Activated T-helper 2 cell treated with anti-CD3 and anti-CD28 coated beads, Interferon-gamma antibody, Interleukin-2, Interleukin-4, amounts not matched to agents 10 μg/mL and 5 μg/mL and 100 μg/mL, durations not matched to agents 14 hours and 24 hours and 36 hours (primary cell): ENCODE data around the gene GET4. TPM values are rescaled to one million over a fixed set of nuclear protein-coding genes. Genes with fewer than 3 reads are reported as not detected.

Experiments
- DNase-seq: peaks from one replicate; pipeline ENCODE4 v3.0.0; 2021; ENCODE audit warnings: low spot score
- H3K27ac Mint-ChIP-seq: one replicate; pipeline ENCODE4 v1.8.0; 2021; ENCODE audit warnings: mixed read lengths
- H3K27me3 Mint-ChIP-seq: one replicate; pipeline ENCODE4 v1.8.0; 2021; ENCODE audit warnings: low read depth, mixed read lengths
- H3K36me3 Mint-ChIP-seq: one replicate; pipeline ENCODE4 v1.8.0; 2021; ENCODE audit warnings: low read depth, mixed read lengths
- H3K4me1 Mint-ChIP-seq: one replicate; pipeline ENCODE4 v1.8.0; 2021; ENCODE audit warnings: low read depth, mixed read lengths
- H3K4me3 Mint-ChIP-seq: one replicate; pipeline ENCODE4 v1.8.0; 2021; ENCODE audit warnings: low read depth, mild to moderate bottlenecking, moderate library complexity, mixed read lengths
- H3K9me3 Mint-ChIP-seq: one replicate; pipeline ENCODE4 v1.8.0; 2021; ENCODE audit warnings: mixed read lengths
- intact Hi-C: fragments of 100-400 bp; cut with micrococcal nuclease; formaldehyde crosslinking; loops from one replicate; pipeline ENCODE4 v1.15.1; 2023
- total RNA-seq: library from RNA; stranded (reverse); gene quantifications from 2 replicates; pipeline ENCODE4 v1.2.3, GENCODE V29; 2022

The GET4 gene
- total RNA-seq, 1 donor from 2014 or later = 32.2 TPM

GRCh38 chr7:886626-887487 lies 10.5 kb downstream of the GET4 start:
- no peaks in the 10 kb centered on the region for H3K9me3 Mint-ChIP-seq
- H3K4me1 Mint-ChIP-seq = no peaks in the 10 kb centered on the region
- H3K36me3 Mint-ChIP-seq = peaks cover 17% of the 10 kb centered on the region
- intact Hi-C loops = no loop called here
- no peak for DNase-seq
- H3K27me3 Mint-ChIP-seq = no peaks in the 10 kb centered on the region
- H3K4me3 Mint-ChIP-seq = no peak overlapping the region
- no peak overlapping the region for H3K27ac Mint-ChIP-seq

GRCh38 chr7:887488-887820 lies 11.1 kb downstream of the GET4 start:
- H3K36me3 Mint-ChIP-seq = peaks cover 23% of the 10 kb centered on the region
- no peak overlapping the region for H3K4me3 Mint-ChIP-seq
- H3K27ac Mint-ChIP-seq = no peak overlapping the region
- no peaks in the 10 kb centered on the region for H3K9me3 Mint-ChIP-seq
- no peak for DNase-seq
- H3K27me3 Mint-ChIP-seq = no peaks in the 10 kb centered on the region
- no peaks in the 10 kb centered on the region for H3K4me1 Mint-ChIP-seq
- intact Hi-C loops = no loop called here

GRCh38 chr7:888081-889024 lies 12.0 kb downstream of the GET4 start:
- Mint-ChIP-seq H3K27me3 (no peaks in the 10 kb centered on the region), H3K9me3 (no peaks in the 10 kb centered on the region), H3K4me3 (no peak overlapping the region), H3K27ac (no peak overlapping the region), H3K4me1 (no peaks in the 10 kb centered on the region), H3K36me3 (peaks cover 32% of the 10 kb centered on the region)
- DNase-seq = no peak
- intact Hi-C loops = no loop called here

GRCh38 chr7:889025-889390 lies 12.7 kb downstream of the GET4 start:
- intact Hi-C loops = no loop called here
- no peak for DNase-seq
- no peak overlapping the region for H3K27ac Mint-ChIP-seq
- H3K9me3 Mint-ChIP-seq = no peaks in the 10 kb centered on the region
- H3K4me3 Mint-ChIP-seq = no peak overlapping the region
- H3K4me1 Mint-ChIP-seq = no peaks in the 10 kb centered on the region
- peaks cover 39% of the 10 kb centered on the region for H3K36me3 Mint-ChIP-seq
- H3K27me3 Mint-ChIP-seq = no peaks in the 10 kb centered on the region

- Mint-ChIP-seq H3K36me3 (peaks cover 41% of the 10 kb centered on the region), H3K4me1 (no peaks in the 10 kb centered on the region), H3K4me3 (no peak overlapping the region), H3K27me3 (no peaks in the 10 kb centered on the region), H3K9me3 (no peaks in the 10 kb centered on the region), H3K27ac (no peak overlapping the region)
- intact Hi-C loops = no loop called here
- DNase-seq = no peak
Observed at GRCh38 chr7:889391-889790, 13.0 kb downstream of the GET4 start.

- peaks cover 52% of the 10 kb centered on the region for H3K36me3 Mint-ChIP-seq
- intact Hi-C loops = no loop called here
- no peak for DNase-seq
- no peaks in the 10 kb centered on the region for H3K9me3 Mint-ChIP-seq
- no peak overlapping the region for H3K27ac Mint-ChIP-seq
- H3K27me3 Mint-ChIP-seq = no peaks in the 10 kb centered on the region
- H3K4me1 Mint-ChIP-seq = no peaks in the 10 kb centered on the region
- no peak overlapping the region for H3K4me3 Mint-ChIP-seq
Observed at GRCh38 chr7:890868-891267, 14.5 kb downstream of the GET4 start.

GRCh38 chr7:891291-891690 lies 14.9 kb downstream of the GET4 start:
- H3K36me3 Mint-ChIP-seq = peaks cover 56% of the 10 kb centered on the region
- no peak overlapping the region for H3K4me3 Mint-ChIP-seq
- no peaks in the 10 kb centered on the region for H3K4me1 Mint-ChIP-seq
- no peaks in the 10 kb centered on the region for H3K9me3 Mint-ChIP-seq
- intact Hi-C loops = no loop called here
- no peak overlapping the region for H3K27ac Mint-ChIP-seq
- no peak for DNase-seq
- no peaks in the 10 kb centered on the region for H3K27me3 Mint-ChIP-seq

GRCh38 chr7:891805-892204 lies 15.5 kb downstream of the GET4 start:
- Mint-ChIP-seq H3K27me3 (no peaks in the 10 kb centered on the region), H3K36me3 (peaks cover 58% of the 10 kb centered on the region), H3K4me3 (no peak overlapping the region), H3K9me3 (no peaks in the 10 kb centered on the region), H3K27ac (no peak overlapping the region), H3K4me1 (no peaks in the 10 kb centered on the region)
- intact Hi-C loops = no loop called here
- DNase-seq = no peak

- H3K9me3 Mint-ChIP-seq = no peaks in the 10 kb centered on the region
- no peaks in the 10 kb centered on the region for H3K27me3 Mint-ChIP-seq
- intact Hi-C loops = no loop called here
- H3K27ac Mint-ChIP-seq = no peak overlapping the region
- no peak overlapping the region for H3K4me3 Mint-ChIP-seq
- peaks cover 57% of the 10 kb centered on the region for H3K36me3 Mint-ChIP-seq
- H3K4me1 Mint-ChIP-seq = no peaks in the 10 kb centered on the region
- DNase-seq = no peak
Observed at GRCh38 chr7:892648-893593, 16.6 kb downstream of the GET4 start.

- Mint-ChIP-seq H3K4me1 (no peaks in the 10 kb centered on the region), H3K27me3 (no peaks in the 10 kb centered on the region), H3K36me3 (peaks cover 55% of the 10 kb centered on the region), H3K4me3 (no peak overlapping the region), H3K27ac (no peak overlapping the region), H3K9me3 (no peaks in the 10 kb centered on the region)
- intact Hi-C loops = no loop called here
- no peak for DNase-seq
Observed at GRCh38 chr7:893686-894085, 17.3 kb downstream of the GET4 start.

GRCh38 chr7:894164-894867 lies 18.0 kb downstream of the GET4 start:
- no peaks in the 10 kb centered on the region for H3K27me3 Mint-ChIP-seq
- intact Hi-C loops = no loop called here
- H3K36me3 Mint-ChIP-seq = peaks cover 53% of the 10 kb centered on the region

GRCh38 chr7:894927-895450 lies 18.6 kb downstream of the GET4 start:
- Mint-ChIP-seq H3K36me3 (peaks cover 53% of the 10 kb centered on the region), H3K27me3 (no peaks in the 10 kb centered on the region), H3K4me3 (no peak overlapping the region), H3K9me3 (no peaks in the 10 kb centered on the region), H3K27ac (no peak overlapping the region), H3K4me1 (no peaks in the 10 kb centered on the region)
- no peak for DNase-seq
- intact Hi-C loops = no loop called here

More at GRCh38 chr7:894164-894867, 18.0 kb downstream of the GET4 start:
- Mint-ChIP-seq H3K4me1 (no peaks in the 10 kb centered on the region), H3K27ac (no peak overlapping the region), H3K9me3 (no peaks in the 10 kb centered on the region), H3K4me3 (no peak overlapping the region)
- no peak for DNase-seq
